ENCODE measurements around the gene RCSD1. TPM values are rescaled to one million over a fixed set of nuclear protein-coding genes. Genes with fewer than 3 reads are reported as not detected.

The RCSD1 gene
- total and polyA plus RNA-seq, 2 of the 13 experiments (the other 11 are each of a cell fraction or from before 2014, with no cell fraction given), result not detected

- TF ChIP-seq ZNF770 (CRISPR knock-in tag; IDR thresholded peaks at IDR 0.05) (no peak), YY1 (IDR thresholded peaks at IDR 0.05; ENCODE audit: insufficient read depth, insufficient replicate concordance, low read depth, low read length) (no peak), RARA (CRISPR knock-in tag; IDR thresholded peaks at IDR 0.05) (no peak), ZNF281 (CRISPR knock-in tag; IDR thresholded peaks at IDR 0.05; ENCODE audit: borderline replicate concordance) (no peak), MLLT10 (CRISPR knock-in tag; IDR thresholded peaks at IDR 0.05) (no peak)
Measured at GRCh38 chr1:167631386-167631935, 1.4 kb downstream of the RCSD1 start (continued).

DNA sequence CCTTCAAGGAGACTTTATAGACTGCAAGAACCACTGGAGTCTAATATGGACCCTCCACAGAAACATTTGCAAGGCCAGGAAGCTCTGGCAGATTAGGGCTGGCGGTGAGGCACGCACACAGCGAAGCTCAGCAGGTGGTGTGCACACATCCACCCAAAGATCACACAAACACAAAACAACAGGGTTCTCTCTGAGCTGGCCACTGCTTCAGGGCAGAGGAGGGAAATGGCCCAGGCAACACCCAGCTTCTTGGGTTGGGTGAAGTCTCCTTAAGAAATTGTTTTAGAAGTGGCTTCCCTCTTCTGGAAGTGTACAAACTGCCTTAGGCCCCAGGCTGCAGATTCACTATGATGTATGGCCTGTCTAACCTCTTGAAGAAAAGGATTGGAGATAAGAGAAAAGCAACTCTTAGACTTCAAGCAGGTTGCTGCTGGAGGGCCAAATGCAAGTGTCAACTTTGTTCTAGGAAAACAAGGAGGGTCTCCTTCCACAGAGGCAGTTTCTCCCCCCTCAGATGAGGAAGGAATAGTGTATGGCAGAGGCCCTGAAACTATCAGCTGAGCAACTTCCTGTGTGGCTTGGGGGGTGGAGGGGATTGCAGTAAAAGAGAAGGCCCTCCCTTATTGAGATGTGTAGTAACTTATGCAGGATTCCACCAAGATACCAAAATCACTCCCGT lies 2.0 kb downstream of the RCSD1 start:
- peaks cover 4 to 60% of the 10 kb centered on the region in 2 experiments; a peak in 4 of 5 replicates for H3K27me3 ChIP-seq (ENCODE audit: control insufficient read depth in 1 of 2, insufficient read depth in 2 of 2, low read length in 2 of 2)
- in situ Hi-C loops (cut with HindIII; ENCODE audit: extremely low pct_ligation_motif_present, low pct_unique_long_range_greater_than_20kb), result no loop called here
- no peak for FAIRE-seq
- TF ChIP-seq, protein P1, sequence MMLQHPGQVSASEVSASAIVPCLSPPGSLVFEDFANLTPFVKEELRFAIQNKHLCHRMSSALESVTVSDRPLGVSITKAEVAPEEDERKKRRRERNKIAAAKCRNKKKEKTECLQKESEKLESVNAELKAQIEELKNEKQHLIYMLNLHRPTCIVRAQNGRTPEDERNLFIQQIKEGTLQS (CRISPR knock-in tag; IDR thresholded peaks at IDR 0.05), result no peak
- TF ChIP-seq, protein P2, sequence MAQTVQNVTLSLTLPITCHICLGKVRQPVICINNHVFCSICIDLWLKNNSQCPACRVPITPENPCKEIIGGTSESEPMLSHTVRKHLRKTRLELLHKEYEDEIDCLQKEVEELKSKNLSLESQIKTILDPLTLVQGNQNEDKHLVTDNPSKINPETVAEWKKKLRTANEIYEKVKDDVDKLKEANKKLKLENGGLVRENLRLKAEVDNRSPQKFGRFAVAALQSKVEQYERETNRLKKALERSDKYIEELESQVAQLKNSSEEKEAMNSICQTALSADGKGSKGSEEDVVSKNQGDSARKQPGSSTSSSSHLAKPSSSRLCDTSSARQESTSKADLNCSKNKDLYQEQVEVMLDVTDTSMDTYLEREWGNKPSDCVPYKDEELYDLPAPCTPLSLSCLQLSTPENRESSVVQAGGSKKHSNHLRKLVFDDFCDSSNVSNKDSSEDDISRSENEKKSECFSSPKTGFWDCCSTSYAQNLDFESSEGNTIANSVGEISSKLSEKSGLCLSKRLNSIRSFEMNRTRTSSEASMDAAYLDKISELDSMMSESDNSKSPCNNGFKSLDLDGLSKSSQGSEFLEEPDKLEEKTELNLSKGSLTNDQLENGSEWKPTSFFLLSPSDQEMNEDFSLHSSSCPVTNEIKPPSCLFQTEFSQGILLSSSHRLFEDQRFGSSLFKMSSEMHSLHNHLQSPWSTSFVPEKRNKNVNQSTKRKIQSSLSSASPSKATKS (CRISPR knock-in tag; IDR thresholded peaks at IDR 0.05), result no peak
- TF ChIP-seq SUZ12 (IDR thresholded peaks at IDR 0.05; ENCODE audit: low read depth, low read length) (no peak), MLLT10 (CRISPR knock-in tag; IDR thresholded peaks at IDR 0.05) (no peak)

More for the DNA sequence above, 2.0 kb downstream of the RCSD1 start:
- DNase-seq (ENCODE audit: low spot score) (no peak), ATAC-seq (no peak)
- H3K4me1 ChIP-seq (ENCODE audit: insufficient read depth, low read length), result peaks cover 15% of the 10 kb centered on the region
- H3K36me3 ChIP-seq (replicated peaks in 1 of 2; ENCODE audit: control insufficient read depth in 1 of 2, insufficient read depth in 2 of 2, low read length in 2 of 2), result no peaks in the 10 kb centered on the region
- H2AFZ ChIP-seq (ENCODE audit: low read length), result no peak overlapping the region
- no peak overlapping the region for H3K27ac ChIP-seq (ENCODE audit: extremely low read length, insufficient read depth, low read length)
- no peak overlapping the region for H3K9ac ChIP-seq (ENCODE audit: insufficient read depth, low read depth, low read length)
- H3K4me3 ChIP-seq (replicated peaks in 1 of 3; ENCODE audit: insufficient read depth in 1 of 3, low read depth in 2 of 3, low read length in 3 of 3), result no peak overlapping the region
- no peaks in the 10 kb centered on the region for H3K9me3 ChIP-seq (ENCODE audit: low read length)
- WGBS (ENCODE audit: low lambda C conversion rate), result 36% methylated on average over 4 of the region's 4 CpGs
- intact Hi-C loops (cut with micrococcal nuclease; ENCODE audit: unreplicated experiment), result no loop called here
- BruUV-seq (replicated peaks), result no TSS peak
- H4K20me1 ChIP-seq (ENCODE audit: insufficient read depth, low read length), result no peaks in the 10 kb centered on the region
- H3K4me2 ChIP-seq (ENCODE audit: low read depth, low read length), result no peak overlapping the region
- H3K79me2 ChIP-seq (ENCODE audit: insufficient read depth, low read length), result no peaks in the 10 kb centered on the region
- POLR2A ChIA-PET, result no interaction called here
- CTCF ChIA-PET (ENCODE audit: low intra/inter-chr PET ratio, low total read pairs), result no interaction called here
